Measurements from ENCODE around the gene BCAT1.
A peak's percentile ranks its signal among the peaks of the same experiment; 100 is the strongest.
"Not testable (repeated sequence)": the region's sequence is repeated elsewhere in the genome, so short reads cannot be mapped to it uniquely, and the experiment has no call there.

BCAT1 gene

GRCh38 chr12:24901576-24902461 is 47.1 kb downstream of the BCAT1 start:
- DNase-seq (ENCODE audit: low spot score), result no peak

- no peak for DNase-seq (ENCODE audit: low spot score)
Observed at GRCh38 chr12:24900196-24900595, 48.7 kb downstream of the BCAT1 start.

GRCh38 chr12:24899503-24900075 is 49.3 kb downstream of the BCAT1 start:
- DNase-seq (ENCODE audit: low spot score), result no peak

GRCh38 chr12:24898606-24899005 is 50.3 kb downstream of the BCAT1 start:
- no peak for DNase-seq (ENCODE audit: low spot score)

- DNase-seq (ENCODE audit: low spot score), result no peak
Observed at GRCh38 chr12:24898185-24898584, 50.7 kb downstream of the BCAT1 start.

GRCh38 chr12:24896171-24896570 is 52.7 kb downstream of the BCAT1 start:
- DNase-seq (ENCODE audit: low spot score), result no peak

GRCh38 chr12:24895612-24896011 is 53.3 kb downstream of the BCAT1 start:
- DNase-seq (ENCODE audit: low spot score), result no peak

- no peak for DNase-seq (ENCODE audit: low spot score)
Observed at GRCh38 chr12:24894879-24895278, 54.0 kb downstream of the BCAT1 start.

GRCh38 chr12:24890048-24890803 is 58.7 kb downstream of the BCAT1 start:
- no peak for DNase-seq (ENCODE audit: low spot score)

- DNase-seq (ENCODE audit: low spot score), result peak; percentile 49
Observed at GRCh38 chr12:24889411-24889810, 59.5 kb downstream of the BCAT1 start.

- DNase-seq (ENCODE audit: low spot score), result no peak
Observed at GRCh38 chr12:24888813-24889212, 60.1 kb downstream of the BCAT1 start.

GRCh38 chr12:24884911-24885310 is 64.0 kb downstream of the BCAT1 start:
- DNase-seq (ENCODE audit: low spot score), result no peak

GRCh38 chr12:24881724-24882371 is 67.1 kb downstream of the BCAT1 start:
- no peak for DNase-seq (ENCODE audit: low spot score)

- DNase-seq (ENCODE audit: low spot score), result no peak
Observed at GRCh38 chr12:24881227-24881626, 67.7 kb downstream of the BCAT1 start.

GRCh38 chr12:24880732-24881131 is 68.2 kb downstream of the BCAT1 start:
- no peak for DNase-seq (ENCODE audit: low spot score)

- no peak for DNase-seq (ENCODE audit: low spot score)
Observed at GRCh38 chr12:24879644-24880043, 69.3 kb downstream of the BCAT1 start.

GRCh38 chr12:24875014-24875413 is 73.9 kb downstream of the BCAT1 start:
- no peak for DNase-seq (ENCODE audit: low spot score)

- DNase-seq (ENCODE audit: low spot score), result no peak
Observed at GRCh38 chr12:24872211-24872610, 76.7 kb downstream of the BCAT1 start.

- not testable (repeated sequence) for DNase-seq (ENCODE audit: low spot score)
Observed at GRCh38 chr12:24866139-24866538, 82.8 kb downstream of the BCAT1 start.

- DNase-seq (ENCODE audit: low spot score), result no peak
Observed at GRCh38 chr12:24864796-24865125, 84.1 kb downstream of the BCAT1 start.

GRCh38 chr12:24861766-24862540 is 86.9 kb downstream of the BCAT1 start:
- no peak for DNase-seq (ENCODE audit: low spot score)

Data from SK-N-DZ (cell line).